Measurements from ENCODE around the gene SYTL2.

DNA sequence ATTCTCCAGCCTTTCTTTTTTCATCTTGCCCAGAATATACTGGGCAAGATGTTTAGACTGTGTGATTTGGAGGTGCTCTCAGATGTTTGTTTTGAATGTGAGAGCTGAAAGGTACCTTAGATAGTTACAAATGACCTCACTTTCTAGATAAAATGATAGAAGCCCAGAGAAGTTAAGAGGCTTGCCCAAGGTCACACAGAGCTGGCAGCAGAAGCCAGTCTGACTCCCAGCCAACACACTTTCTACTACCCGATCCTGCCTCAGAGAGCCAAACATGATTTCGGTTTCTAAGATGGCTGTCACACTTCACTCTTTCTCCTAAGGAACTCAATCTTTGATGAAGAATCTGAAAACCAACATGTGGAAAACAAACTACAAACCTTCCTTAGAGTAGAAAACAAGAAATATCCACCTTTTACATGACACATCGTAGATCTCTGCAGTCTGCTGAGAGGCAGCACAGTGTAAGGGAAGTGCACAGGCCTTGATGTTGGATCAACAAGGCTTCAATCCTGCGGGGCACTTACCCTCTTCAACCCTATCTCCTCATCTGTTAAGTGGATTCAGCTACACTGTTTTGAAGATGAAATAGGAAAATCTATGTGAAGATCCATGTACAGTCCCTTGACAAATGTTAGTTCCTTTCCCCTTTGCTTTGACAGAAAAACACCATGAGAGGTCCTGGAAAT, 58.6 kb downstream of the SYTL2 start:
- TF ChIP-seq, protein P1, sequence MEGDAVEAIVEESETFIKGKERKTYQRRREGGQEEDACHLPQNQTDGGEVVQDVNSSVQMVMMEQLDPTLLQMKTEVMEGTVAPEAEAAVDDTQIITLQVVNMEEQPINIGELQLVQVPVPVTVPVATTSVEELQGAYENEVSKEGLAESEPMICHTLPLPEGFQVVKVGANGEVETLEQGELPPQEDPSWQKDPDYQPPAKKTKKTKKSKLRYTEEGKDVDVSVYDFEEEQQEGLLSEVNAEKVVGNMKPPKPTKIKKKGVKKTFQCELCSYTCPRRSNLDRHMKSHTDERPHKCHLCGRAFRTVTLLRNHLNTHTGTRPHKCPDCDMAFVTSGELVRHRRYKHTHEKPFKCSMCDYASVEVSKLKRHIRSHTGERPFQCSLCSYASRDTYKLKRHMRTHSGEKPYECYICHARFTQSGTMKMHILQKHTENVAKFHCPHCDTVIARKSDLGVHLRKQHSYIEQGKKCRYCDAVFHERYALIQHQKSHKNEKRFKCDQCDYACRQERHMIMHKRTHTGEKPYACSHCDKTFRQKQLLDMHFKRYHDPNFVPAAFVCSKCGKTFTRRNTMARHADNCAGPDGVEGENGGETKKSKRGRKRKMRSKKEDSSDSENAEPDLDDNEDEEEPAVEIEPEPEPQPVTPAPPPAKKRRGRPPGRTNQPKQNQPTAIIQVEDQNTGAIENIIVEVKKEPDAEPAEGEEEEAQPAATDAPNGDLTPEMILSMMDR (conservative IDR thresholded peaks at IDR 0.05; ENCODE audit: low read depth, low read length): no peak
- TF ChIP-seq EZH2 (IDR thresholded peaks at IDR 0.05; ENCODE audit: low read length, unreplicated experiment): no peak

Data from PC-3 (cell line).